ENCODE results near the gene TMBIM4. TPM values are rescaled to one million over a fixed set of nuclear protein-coding genes. Genes with fewer than 3 reads are reported as not detected.

The TMBIM4 gene
- total and polyA plus RNA-seq, 10 of the 15 experiments (the other 5 are each of a cell fraction or from before 2014, with no cell fraction given) = 38.8 to 341 (median 82.8) TPM

DNA sequence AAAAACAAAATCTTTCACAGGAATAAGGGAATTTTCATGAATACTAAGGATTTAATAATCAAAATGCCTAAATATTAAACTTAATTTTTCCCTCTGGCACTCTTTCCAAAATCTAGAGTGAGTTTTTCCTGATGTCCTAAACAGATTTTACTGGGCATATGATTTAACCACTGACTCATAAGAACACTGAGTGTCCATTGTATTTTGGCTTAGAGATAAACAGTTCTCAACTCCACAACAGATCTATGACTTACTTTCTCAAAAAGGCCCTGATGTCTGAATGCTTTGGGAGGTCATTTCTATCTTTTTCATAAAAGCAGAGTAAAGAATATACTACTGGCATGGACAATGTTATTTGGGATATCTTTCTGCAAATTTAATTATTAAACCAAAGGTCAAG, 15.0 kb downstream of the TMBIM4 start:
- Histone ChIP-seq H3K4me3 (no peak overlapping the region), H3K79me2 (ENCODE audit: control insufficient read depth, insufficient read depth, low read length) (no peaks in the 10 kb centered on the region; the same call in 1 of the 2 replicates), H3K27me3 (replicated peaks in 1 of 2; ENCODE audit: control insufficient read depth in 2 of 2, insufficient read depth in 2 of 2, low read length in 1 of 2) (no peaks in the 10 kb centered on the region), H4K20me1 (ENCODE audit: control insufficient read depth, insufficient read depth) (no peaks in the 10 kb centered on the region), H3K9ac (ENCODE audit: control insufficient read depth, insufficient read depth, low read length) (no peak overlapping the region), H3K4me1 (ENCODE audit: control insufficient read depth, insufficient read depth, low read length) (no peaks in the 10 kb centered on the region), H3K36me3 (ENCODE audit: control insufficient read depth in 2 of 2, insufficient read depth in 2 of 2, low read length in 1 of 2) (peaks cover 0 to 2% of the 10 kb centered on the region in 2 experiments; a peak in 2 of 4 replicates), H3K9me3 (replicated peaks; ENCODE audit: control insufficient read depth, insufficient read depth, low read length) (no peaks in the 10 kb centered on the region; the same call in 2 of the 3 replicates), H2AFZ (ENCODE audit: control insufficient read depth, low read depth, low read length) (no peak overlapping the region), H3K4me2 (ENCODE audit: control insufficient read depth, insufficient read depth) (no peak overlapping the region), H3K27ac (ENCODE audit: control insufficient read depth, insufficient read depth) (no peak overlapping the region)
- no TSS peak for BruUV-seq (replicated peaks)
- DNase-seq (ENCODE audit: low read depth, low spot score) (no peak), ATAC-seq (no peak), FAIRE-seq (no peak)
- ChIA-PET SMC1A (ENCODE audit: uncharacterized antibody, unreplicated experiment) (no interaction called here), RAD21 (ENCODE audit: unreplicated experiment) (no interaction called here), CTCF (no interaction called here), POLR2A (no interaction called here)
- in situ Hi-C loops (cut with MboI) = no loop called here
- TF ChIP-seq, protein P1, sequence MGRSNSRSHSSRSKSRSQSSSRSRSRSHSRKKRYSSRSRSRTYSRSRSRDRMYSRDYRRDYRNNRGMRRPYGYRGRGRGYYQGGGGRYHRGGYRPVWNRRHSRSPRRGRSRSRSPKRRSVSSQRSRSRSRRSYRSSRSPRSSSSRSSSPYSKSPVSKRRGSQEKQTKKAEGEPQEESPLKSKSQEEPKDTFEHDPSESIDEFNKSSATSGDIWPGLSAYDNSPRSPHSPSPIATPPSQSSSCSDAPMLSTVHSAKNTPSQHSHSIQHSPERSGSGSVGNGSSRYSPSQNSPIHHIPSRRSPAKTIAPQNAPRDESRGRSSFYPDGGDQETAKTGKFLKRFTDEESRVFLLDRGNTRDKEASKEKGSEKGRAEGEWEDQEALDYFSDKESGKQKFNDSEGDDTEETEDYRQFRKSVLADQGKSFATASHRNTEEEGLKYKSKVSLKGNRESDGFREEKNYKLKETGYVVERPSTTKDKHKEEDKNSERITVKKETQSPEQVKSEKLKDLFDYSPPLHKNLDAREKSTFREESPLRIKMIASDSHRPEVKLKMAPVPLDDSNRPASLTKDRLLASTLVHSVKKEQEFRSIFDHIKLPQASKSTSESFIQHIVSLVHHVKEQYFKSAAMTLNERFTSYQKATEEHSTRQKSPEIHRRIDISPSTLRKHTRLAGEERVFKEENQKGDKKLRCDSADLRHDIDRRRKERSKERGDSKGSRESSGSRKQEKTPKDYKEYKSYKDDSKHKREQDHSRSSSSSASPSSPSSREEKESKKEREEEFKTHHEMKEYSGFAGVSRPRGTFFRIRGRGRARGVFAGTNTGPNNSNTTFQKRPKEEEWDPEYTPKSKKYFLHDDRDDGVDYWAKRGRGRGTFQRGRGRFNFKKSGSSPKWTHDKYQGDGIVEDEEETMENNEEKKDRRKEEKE (IDR thresholded peaks at IDR 0.05) = no peak
- TF ChIP-seq CEBPB (IDR thresholded peaks at IDR 0.05; ENCODE audit: borderline replicate concordance in 1 of 2, low read depth in 2 of 2, low read length in 2 of 2) (no peak), FOXK2 (IDR thresholded peaks at IDR 0.05) (no peak), ATF7 (IDR thresholded peaks at IDR 0.05; ENCODE audit: low read depth) (no peak), CREB1 (IDR thresholded peaks at IDR 0.05; ENCODE audit: low read depth) (no peak), ZSCAN29 (IDR thresholded peaks at IDR 0.05) (no peak), ZNF622 (IDR thresholded peaks at IDR 0.05) (no peak)
- TF ChIP-seq, protein P2, sequence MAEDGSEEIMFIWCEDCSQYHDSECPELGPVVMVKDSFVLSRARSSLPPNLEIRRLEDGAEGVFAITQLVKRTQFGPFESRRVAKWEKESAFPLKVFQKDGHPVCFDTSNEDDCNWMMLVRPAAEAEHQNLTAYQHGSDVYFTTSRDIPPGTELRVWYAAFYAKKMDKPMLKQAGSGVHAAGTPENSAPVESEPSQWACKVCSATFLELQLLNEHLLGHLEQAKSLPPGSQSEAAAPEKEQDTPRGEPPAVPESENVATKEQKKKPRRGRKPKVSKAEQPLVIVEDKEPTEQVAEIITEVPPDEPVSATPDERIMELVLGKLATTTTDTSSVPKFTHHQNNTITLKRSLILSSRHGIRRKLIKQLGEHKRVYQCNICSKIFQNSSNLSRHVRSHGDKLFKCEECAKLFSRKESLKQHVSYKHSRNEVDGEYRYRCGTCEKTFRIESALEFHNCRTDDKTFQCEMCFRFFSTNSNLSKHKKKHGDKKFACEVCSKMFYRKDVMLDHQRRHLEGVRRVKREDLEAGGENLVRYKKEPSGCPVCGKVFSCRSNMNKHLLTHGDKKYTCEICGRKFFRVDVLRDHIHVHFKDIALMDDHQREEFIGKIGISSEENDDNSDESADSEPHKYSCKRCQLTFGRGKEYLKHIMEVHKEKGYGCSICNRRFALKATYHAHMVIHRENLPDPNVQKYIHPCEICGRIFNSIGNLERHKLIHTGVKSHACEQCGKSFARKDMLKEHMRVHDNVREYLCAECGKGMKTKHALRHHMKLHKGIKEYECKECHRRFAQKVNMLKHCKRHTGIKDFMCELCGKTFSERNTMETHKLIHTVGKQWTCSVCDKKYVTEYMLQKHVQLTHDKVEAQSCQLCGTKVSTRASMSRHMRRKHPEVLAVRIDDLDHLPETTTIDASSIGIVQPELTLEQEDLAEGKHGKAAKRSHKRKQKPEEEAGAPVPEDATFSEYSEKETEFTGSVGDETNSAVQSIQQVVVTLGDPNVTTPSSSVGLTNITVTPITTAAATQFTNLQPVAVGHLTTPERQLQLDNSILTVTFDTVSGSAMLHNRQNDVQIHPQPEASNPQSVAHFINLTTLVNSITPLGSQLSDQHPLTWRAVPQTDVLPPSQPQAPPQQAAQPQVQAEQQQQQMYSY (CRISPR knock-in tag; IDR thresholded peaks at IDR 0.05) = no peak
- intact Hi-C loops (cut with micrococcal nuclease; ENCODE audit: unreplicated experiment) = no loop called here

All from GM12878 (cell line).